GM18858 (cell line): ENCODE data around the gene CUL5.

Experiments used
- ATAC-seq: cut with Tn5 transposase; IDR thresholded peaks from one replicate; pipeline ENCODE4 v1.9.1; 2021; ENCODE audit not compliant: unreplicated experiment

The CUL5 gene

DNA sequence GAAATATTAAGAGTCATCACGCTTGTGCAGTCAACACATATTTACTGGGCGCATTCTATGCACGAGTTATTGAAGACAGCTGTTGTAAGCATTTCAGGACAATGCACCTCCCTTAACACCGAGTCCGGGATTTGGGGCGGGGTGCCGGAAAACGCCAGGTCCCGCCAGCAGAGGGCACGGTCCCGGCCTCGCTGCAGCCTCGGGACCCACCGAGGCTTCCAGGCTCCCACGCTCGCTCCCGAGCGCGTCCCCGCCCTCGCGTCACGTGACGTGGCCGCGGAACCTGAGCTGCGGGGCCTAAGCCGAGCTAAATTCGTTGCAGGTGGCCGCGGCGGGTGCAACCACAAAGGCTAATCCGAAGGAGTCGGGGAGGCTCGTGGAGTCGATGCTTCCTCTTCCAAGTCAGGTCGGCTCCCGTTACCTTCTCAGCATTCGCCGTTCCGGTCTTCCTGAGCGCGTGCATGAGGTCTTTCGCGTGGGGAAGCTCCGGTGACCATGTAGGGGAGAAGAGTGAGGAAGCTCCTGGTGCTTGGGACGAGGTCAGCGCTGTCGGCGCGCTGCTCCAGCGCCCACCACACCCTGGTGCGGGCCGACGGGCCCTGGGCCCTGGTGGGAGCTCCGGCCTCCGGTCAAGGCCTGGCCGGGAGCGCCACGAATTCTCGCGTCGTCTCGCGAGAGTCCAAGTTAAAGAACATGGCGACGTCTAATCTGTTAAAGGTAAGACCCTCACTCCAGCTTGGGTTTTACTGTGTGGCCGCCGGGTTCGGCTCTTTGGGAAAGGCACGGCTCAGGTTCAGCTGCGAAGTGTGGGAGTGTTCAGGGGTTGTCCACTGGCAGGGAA is at the start of gene CUL5:
Gene CUL5, plus strand, starts transcription at position 243 of the 841 bp plus-strand sequence. Its CDS starts 451 bp downstream, at position 694.
- ATAC-seq = peak; percentile 72

DNA sequence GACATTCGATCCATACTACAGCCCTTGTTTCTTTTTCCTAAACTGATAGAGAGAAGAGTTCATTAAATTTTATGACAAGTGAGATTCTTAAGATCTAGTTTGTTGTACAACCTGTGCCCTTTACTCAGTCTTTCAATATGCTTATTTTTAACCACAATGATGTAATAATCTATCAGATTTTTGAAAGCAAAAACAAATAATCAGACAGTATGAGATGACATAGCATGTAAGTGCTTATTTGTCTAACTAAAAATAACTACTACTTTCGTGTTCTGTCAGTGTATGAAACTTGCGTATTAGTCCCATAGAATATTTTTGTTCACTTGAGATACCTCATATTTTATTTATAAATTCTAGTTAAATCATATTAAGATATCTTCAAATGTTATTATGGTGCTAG is 47.2 kb upstream of the CUL5 start:
- no peak for ATAC-seq

DNA sequence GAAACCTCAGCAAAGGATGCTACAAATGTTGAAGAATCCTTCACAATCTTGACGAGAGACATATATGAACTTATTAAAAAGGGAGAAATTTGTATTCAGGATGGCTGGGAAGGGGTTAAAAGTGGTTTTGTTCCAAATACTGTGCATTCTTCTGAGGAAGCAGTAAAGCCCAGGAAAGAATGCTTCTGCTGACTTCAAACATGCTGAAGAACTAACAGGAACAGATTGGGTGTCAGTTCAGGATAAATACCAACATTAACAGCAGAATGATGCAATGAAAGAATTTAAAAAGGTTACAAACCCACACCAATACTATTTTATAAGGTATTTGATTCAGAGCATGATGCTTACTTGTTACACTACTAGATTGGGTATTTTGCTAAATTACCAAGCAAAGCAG is 46.5 kb upstream of the CUL5 start:
- ATAC-seq = no peak

DNA sequence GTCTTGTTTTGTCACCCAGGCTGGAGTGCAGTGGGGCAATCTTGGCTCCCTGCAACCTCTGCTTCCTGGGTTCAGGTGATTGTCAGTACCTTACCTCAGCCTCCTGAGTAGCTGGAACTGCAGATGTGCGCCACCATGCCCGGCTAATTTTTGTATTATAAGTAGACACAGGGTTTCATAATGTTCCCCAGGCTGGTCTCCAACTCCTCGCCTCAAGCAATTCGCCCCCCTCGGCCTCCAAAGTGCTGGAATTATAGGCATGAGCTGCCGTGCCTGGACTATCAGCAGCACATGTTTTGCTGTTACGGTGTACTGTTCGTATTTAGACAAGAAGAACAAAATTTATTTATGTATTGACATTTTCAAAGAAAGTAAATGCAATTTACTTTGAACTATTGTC is 45.6 kb upstream of the CUL5 start:
- no peak for ATAC-seq

DNA sequence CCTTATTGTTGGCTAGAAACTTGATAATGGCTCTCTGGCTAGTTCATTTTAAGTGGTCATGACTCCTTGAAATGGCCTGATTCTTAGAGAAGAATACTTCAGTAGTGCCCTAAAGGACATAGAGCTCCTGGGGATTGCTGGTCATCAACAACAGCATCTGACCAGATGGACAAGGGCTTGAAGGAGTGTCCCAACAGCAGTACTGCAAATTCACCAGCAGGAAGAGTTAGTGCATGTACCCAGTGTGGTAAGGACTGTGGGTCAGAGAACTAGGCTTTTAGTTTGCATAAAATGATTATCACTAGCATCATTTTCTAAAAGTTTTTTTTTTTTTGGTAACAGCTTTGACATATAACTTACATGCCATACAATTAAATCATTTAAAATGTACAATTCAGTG is 39.5 kb upstream of the CUL5 start:
- no peak for ATAC-seq

DNA sequence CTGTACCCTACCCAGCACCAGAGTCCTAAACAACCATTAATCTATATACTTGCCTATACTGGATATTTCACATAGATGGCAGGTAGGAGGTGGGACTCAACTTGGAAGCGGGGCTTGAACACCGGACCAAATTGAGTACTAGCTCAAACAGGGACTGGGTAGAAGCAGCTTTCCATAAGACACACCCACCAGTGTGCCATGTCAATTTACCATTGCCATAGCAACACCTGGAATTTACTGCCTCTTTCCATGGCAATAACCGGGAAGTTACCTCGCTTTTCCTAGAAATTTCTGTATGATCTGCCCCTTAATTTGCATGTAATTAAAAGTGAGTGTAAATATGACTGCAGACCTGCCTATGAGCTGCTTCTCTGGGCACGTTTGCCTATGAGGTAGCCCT is 38.6 kb upstream of the CUL5 start:
- no peak for ATAC-seq

DNA sequence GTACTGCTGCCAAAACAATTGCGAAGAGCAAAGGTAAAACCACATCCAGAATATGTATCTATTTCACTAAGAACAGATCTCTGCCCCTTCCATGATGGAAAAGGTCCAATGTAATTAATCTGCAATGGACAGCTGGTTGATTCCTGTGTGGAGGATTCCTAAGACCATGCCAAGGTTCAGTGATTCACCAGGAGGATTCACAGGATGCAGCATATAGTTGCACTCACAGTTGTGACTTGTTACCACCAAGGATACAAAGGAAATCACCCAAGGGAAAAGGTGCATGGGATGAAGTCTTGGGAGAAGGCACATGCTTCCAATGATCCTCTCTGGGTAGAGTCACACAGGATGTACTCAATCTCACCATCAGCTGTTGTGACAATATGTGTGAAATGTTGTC is 35.1 kb upstream of the CUL5 start:
- ATAC-seq = no peak

DNA sequence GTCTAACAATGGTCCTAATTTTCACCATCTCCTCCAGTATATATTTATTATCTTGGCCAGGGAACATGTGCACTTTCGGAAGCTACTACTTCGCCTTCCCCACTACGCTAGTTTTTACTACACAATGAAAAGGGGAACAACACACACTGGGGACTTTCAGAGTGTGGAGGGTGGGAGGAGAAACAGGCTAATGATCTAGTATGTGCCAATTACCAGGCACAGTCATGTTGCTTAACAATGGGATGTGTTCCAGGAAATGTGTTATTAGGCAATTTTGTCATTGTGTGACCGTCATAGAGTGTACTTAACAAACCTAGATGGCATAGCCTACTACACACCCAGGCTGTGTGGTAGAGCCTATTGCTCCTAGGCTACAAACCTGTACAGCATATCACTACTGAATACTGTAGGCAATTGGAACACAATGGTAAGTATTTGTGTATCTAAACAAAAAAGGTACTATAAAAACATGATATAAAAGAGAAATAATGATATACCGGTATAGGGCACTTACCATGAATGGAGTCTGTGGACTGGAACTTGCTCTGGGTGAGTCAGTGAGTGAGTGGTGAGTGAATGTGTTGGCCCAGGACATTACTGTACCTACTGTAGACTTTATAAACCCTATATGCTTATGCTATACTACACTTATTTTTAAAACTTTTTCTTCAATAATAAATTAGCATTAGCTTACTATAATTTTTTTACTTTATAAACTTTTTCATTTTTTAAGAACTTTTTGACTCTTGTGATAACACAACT is 20.1 kb upstream of the CUL5 start:
- ATAC-seq = no peak

DNA sequence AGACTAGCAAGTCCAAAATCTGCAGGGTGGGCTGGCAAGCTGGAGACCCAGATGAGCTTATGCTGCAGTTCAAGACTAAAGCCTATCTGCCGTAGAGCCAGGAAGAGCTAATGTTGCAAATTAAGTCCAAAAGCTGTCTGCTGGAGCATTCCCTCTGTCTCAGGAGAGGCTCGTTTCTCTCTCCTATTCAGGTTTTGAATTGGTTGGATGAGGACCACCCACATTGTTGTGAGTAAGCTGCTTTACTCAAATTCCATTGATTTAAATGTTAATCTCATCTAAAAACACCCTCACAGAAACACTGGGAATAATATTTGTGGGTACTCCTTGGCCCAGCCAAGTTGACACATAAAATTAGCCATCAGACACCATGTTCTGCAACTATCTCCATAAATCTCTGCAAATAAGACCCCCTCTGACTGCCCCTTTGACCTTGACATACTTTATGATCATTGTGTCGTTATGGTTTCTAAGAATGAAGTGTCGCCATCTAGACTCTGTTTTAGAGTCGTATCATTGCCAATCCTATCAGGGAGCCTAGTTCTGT is 16.8 kb upstream of the CUL5 start:
- ATAC-seq = no peak

DNA sequence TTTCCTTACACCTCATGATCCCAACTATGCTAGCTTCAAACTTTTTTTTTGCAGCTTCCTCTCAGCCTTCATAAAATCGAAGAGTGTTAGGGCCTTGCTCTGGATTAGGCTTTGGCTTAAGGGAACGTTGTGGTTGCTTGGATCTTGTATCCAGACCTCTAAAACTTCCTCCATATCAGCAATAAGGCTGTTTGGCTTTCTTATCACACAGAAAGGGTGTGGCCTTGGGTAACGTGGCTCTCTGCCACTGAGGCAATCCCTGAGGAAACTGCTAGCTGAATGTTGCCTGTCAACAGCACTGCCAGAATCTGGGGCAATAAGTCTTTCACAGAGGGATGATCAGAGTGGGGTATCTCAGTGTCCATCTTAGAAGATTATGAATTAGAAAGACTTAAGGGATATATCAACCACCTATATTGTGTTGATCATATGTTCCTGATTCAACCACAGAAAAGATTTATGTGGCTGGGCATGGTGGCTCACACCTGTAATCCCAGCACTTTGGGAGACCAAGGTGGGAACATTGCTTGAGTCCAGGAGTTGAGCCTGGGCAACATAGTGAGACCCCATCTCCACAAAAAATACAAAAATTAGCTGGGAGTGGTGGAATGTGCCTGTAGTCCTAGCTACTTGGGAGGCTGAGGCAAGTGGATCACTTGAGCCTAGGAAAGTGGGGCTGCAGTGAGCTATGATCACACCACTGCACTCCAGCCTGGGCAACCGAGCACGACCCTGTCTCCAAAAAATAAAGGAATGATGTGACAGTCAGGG is 12.5 kb upstream of the CUL5 start:
- ATAC-seq = no peak

DNA sequence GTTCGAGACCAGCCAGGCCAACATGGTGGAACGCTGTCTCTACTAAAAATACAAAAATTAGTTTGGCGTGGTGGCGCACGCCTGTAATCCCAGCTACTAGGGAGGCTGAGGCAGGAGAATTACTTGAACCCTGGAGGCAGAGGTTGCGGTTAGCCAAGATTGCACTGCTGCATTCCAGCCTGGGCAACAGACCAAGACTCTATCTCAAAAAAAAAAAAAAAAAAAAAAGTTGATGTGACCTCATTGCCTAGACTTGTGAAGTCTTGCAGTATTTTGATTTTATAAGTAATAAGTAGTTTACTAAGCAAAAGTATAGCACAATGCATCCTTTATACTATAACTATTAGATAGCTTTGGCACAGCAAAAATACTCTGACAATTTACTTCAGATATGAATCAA is 9.9 kb upstream of the CUL5 start:
- ATAC-seq = no peak

DNA sequence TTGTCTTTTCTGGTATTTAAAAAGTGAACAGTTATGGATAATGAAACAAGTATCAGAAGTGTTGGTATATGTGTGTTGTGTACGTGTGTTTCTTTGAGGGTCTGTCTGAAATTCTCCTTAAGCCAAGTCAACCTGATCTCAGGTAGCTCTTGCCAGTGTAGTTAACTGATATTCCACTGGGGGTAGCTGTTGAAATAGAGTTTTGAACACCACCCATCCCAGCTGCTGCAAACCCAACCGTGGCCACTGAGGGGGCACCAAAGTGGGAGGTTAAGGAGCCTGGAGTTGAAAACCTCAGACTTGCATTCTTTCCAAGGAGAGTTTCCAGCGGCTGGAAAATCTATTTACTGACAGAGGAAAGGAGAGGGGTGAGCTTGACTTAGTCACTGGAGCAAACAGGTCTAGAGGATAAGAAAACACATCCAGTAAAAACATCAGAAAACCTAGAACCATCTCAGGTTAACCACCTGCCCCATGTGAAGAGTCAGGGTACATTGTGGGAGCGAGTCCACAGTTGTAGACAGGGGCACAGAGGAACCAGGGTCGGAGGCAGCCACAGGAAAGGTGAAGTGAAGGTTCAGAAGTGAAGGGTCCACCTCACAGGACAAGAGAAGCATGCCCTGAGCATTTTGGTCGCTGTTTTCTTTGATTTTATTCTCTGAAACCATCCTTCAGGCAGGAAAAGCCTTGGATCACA is 8.8 kb upstream of the CUL5 start:
- ATAC-seq = peak; percentile 76

DNA sequence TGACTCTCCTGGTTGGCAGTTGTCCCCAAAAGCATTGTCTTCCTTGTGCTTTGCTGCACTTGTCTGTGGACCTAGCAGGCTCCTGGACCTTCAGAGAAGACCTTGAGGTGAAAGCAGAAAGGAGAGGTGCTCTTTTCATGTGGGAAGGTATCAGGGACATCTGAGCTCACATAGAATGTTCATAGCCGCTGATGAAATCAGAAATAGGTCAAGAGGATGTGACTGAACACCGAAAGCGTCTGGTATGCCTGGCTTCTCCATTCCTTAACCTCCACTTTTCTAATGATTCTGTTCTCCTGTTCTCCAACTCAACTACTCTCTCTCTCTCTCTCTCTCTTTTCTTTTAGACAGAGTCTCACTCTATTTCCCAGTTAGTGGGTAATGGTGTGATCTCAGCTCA is 6.2 kb upstream of the CUL5 start:
- ATAC-seq = no peak

DNA sequence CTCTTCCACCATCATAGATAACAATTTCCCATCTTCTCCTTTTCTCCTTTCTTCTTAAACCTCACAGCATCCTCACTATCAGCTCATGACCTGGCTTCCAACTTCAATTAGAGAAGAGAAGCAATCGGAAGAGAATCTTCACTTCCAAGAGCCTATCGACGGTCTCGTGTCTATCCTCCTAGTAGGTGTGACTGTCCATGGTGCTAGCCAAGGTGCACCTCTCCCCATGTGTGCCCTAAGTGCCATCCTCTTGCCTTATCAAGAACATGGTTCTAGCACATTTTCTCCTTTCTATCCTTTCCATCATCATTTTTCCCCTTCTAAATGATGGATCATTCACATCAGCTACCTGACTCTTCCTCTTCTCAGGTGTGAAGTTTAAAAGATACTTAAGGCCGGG is 5.1 kb upstream of the CUL5 start:
- no peak for ATAC-seq

DNA sequence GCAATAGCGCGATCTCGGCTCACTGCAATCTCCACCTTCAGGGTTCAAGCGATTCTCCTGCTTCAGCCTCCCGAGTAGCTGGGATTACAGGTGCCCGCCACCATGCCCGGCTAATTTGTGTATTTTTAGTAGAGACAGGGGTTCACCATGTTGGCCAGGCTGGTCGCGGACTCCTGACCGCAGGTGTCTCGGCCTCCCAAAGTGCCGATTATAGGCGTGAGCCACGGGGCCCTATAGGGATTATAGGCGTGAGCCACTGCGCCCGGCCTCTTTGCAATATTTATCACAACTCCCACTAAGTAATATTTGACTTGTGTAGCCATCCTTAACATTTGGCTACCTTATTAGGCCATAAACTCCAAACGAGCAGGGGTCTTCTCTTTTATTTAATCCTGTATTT is 879 bp upstream of the CUL5 start:
- ATAC-seq = no peak

DNA sequence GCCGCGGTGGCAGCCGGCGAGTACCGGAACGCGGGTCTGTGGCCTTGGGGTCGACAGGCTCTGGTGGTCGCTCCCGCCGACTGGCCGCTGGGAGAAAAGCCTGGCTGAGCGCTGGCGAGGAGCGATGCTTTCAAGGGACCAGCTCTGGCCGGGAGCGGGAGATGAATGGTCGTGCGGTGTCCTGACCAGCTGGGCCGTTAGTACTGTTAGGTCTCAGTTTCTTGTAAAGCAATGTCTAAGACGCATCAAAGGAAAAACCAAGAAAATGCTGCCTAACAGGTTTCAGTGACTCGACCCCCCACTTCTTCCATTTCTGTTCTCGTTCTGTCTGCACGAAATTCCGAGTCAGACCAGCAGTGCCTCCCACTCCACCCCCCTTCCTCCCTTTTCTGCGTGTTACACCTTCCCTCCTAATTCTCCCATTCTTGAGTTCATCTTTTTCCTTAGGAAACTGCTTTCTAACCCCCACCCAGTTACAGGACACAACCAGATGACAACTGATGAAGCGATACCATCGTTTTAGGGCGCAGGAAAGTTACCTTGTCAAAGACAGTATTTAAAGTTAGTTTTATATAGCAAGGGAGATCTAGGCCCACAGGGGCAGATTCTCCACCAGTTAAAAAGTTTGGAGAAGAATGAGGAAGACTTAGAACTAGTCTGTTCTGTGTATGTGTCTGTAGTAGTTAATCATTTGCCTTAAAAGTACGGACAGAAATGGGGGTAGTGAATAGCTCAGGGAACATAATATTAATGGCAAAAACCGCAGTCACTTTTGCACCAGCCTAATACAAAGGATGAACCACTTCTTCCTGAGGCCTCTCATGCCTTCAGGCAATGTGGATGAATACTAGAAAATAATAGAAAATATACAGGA is 1.0 kb downstream of the CUL5 start:
- no peak for ATAC-seq

DNA sequence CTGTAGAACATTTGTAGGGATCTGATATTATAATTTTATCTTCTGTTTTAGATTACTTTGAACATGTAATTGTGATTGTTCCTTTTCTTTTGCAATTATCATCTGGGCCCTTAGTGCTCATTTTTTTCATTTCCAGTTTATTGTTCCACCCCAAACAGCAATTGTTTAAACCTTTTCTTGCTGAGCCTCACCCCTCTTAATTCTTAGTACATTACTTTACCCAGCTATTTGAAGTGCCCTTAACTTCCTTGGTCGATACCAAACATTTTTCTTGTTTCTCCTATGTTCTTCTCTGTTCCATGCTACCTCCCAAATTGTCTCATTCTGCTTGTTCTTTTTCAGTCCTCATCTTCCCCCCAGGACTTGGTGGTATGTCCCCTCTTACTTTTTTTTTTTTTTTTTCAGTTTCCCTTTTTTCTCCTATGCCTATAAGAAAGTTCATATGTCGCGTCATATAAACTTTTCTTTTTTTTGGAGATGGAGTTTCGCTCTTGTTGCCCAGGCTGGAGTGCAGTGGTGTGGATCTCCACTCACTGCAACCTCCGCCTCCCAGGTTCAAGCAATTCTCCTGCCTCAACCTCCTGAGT is 3.5 kb downstream of the CUL5 start:
- no peak for ATAC-seq

DNA sequence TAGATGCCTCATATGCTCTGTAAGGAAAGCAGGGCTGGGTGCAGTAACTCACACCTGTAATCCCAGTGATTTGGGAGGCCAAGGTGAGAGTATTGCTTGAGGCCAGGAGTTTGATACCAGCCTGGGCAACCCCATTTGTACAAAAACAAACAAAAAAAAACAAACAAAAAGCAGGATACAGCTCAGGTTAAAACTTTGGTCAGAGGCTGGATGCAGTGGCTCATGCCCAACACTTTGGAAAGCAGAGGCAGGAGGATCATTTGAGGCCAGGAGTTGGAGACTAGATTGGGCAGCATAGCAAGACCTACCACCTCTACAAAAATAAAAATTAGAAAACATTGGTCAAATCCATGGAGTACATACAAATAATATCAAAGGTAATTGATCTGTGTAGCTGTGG is 7.9 kb downstream of the CUL5 start:
- no peak for ATAC-seq

DNA sequence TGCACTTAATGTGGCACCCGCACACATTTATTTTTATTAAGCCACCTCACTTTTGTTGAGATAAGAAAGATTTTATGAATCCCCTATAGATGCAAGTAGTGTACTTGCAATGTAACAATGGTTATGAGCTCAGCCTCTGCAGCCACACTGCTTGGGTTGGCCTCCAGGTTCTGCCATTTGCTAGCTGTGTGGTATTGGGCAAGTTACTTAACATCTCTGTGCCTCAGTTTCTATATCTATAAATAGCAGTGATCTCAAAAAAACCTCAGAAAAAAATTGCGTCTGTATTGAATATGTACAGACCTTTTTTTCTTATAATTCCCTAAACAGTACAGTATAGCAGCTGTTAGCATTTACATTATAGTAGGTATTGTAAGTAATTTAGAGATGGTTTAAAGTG is 10.0 kb downstream of the CUL5 start:
- ATAC-seq = no peak
